ENCODE results near the gene SMYD1.

Gene SMYD1

GRCh38 chr2:88146590-88146989 is 79.0 kb downstream of the SMYD1 start:
- Histone ChIP-seq H3K27me3 (ENCODE audit: insufficient read depth, low read depth) (no peaks in the 10 kb centered on the region), H3K4me3 (IDR thresholded peaks at IDR 0.05; ENCODE audit: insufficient read depth, low read depth, low read length) (no peak overlapping the region), H2AFZ (ENCODE audit: low read depth) (no peak overlapping the region), H4K20me1 (ENCODE audit: insufficient read depth) (no peaks in the 10 kb centered on the region), H3K9ac (no peak overlapping the region), H3K27ac (no peak overlapping the region), H3K36me3 (ENCODE audit: insufficient read depth) (no peaks in the 10 kb centered on the region), H3K4me1 (ENCODE audit: low read depth, poor library complexity, severe bottlenecking) (no peaks in the 10 kb centered on the region), H3K79me2 (ENCODE audit: insufficient read depth, low read depth) (no peaks in the 10 kb centered on the region), H3K4me2 (no peak overlapping the region)
- TF ChIP-seq CTCF (conservative IDR thresholded peaks at IDR 0.05; ENCODE audit: low read depth, low read length) = no peak

DNA sequence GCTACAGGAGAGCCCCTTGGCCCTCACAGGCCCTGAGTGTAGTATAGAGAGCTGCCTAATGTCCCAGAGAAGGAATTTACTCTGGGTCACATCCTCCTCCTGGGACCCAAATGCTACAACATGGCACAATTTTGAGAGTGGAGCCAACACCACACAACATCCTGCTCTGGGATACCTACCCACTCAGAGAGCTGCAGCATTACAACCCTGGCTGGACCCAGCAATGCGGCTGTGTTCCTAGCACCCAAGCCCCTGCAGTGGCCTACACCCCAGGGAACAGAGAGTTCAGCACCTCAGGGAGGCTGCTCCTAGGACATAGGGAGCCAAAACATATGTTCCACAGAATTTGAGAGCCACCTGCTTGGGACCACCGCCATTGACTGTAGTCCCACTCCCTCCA is 79.5 kb downstream of the SMYD1 start:
- Histone ChIP-seq H3K79me2 (ENCODE audit: insufficient read depth, low read depth) (no peaks in the 10 kb centered on the region), H4K20me1 (ENCODE audit: insufficient read depth) (no peaks in the 10 kb centered on the region), H3K27ac (no peak overlapping the region), H3K4me2 (no peak overlapping the region), H3K4me1 (ENCODE audit: low read depth, poor library complexity, severe bottlenecking) (no peaks in the 10 kb centered on the region), H3K27me3 (ENCODE audit: insufficient read depth, low read depth) (no peaks in the 10 kb centered on the region), H3K4me3 (IDR thresholded peaks at IDR 0.05; ENCODE audit: insufficient read depth, low read depth, low read length) (no peak overlapping the region), H2AFZ (ENCODE audit: low read depth) (no peak overlapping the region), H3K36me3 (ENCODE audit: insufficient read depth) (no peaks in the 10 kb centered on the region), H3K9ac (no peak overlapping the region)
- no peak for TF ChIP-seq CTCF (conservative IDR thresholded peaks at IDR 0.05; ENCODE audit: low read depth, low read length)

GRCh38 chr2:88148929-88149438 is 81.4 kb downstream of the SMYD1 start:
- H3K4me3 ChIP-seq (IDR thresholded peaks at IDR 0.05; ENCODE audit: insufficient read depth, low read depth, low read length) = no peak overlapping the region
- no peak overlapping the region for H3K9ac ChIP-seq
- H3K4me1 ChIP-seq (ENCODE audit: low read depth, poor library complexity, severe bottlenecking) = no peaks in the 10 kb centered on the region
- no peaks in the 10 kb centered on the region for H3K79me2 ChIP-seq (ENCODE audit: insufficient read depth, low read depth)
- H3K4me2 ChIP-seq = no peak overlapping the region
- H4K20me1 ChIP-seq (ENCODE audit: insufficient read depth) = no peaks in the 10 kb centered on the region
- H3K27me3 ChIP-seq (ENCODE audit: insufficient read depth, low read depth) = no peaks in the 10 kb centered on the region
- H3K27ac ChIP-seq = no peak overlapping the region
- no peak overlapping the region for H2AFZ ChIP-seq (ENCODE audit: low read depth)
- H3K36me3 ChIP-seq (ENCODE audit: insufficient read depth) = no peaks in the 10 kb centered on the region
- TF ChIP-seq CTCF (conservative IDR thresholded peaks at IDR 0.05; ENCODE audit: low read depth, low read length) = no peak

DNA sequence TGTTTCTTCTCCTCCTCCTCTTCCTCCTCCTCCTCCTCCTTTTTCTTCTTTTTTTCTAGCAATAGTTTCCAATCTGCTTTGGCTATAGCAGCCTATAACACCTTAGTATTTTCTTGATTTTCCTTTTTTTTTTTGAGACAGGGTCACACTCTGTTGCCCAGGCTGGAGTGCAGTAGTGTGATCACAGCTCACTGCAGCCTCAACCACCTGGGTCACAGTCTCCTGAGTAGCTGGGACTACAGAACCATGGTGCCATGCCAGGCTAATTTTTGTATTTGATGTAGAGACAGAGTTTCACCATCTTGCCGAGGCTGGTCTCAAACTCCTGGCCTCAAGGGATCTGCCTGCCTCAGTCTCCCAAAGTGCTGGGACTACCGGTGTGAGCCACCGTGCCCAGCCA is 91.9 kb downstream of the SMYD1 start:
- TF ChIP-seq CTCF (conservative IDR thresholded peaks at IDR 0.05; ENCODE audit: low read depth, low read length) = no peak
- no peaks in the 10 kb centered on the region for H3K79me2 ChIP-seq (ENCODE audit: insufficient read depth, low read depth)
- no peak overlapping the region for H2AFZ ChIP-seq (ENCODE audit: low read depth)
- no peak overlapping the region for H3K4me2 ChIP-seq
- H3K36me3 ChIP-seq (ENCODE audit: insufficient read depth) = no peaks in the 10 kb centered on the region
- H3K27ac ChIP-seq = no peak overlapping the region
- H3K9ac ChIP-seq = no peak overlapping the region
- H3K27me3 ChIP-seq (ENCODE audit: insufficient read depth, low read depth) = no peaks in the 10 kb centered on the region
- H4K20me1 ChIP-seq (ENCODE audit: insufficient read depth) = no peaks in the 10 kb centered on the region
- H3K4me1 ChIP-seq (ENCODE audit: low read depth, poor library complexity, severe bottlenecking) = no peaks in the 10 kb centered on the region
- H3K4me3 ChIP-seq (IDR thresholded peaks at IDR 0.05; ENCODE audit: insufficient read depth, low read depth, low read length) = no peak overlapping the region
